Brain microvascular endothelial cell (primary cell): ENCODE data around the gene DPAGT1.

Experiments used
- DNase-seq: peaks from one replicate; pipeline ENCODE4 v3.0.0-alpha.2; 2020
- H3K27ac ChIP-seq: fragments of 250-450 bp; sonication (Bioruptor Pico); 2 replicates; pipeline ENCODE4 v1.5.1; 2020; ENCODE audit warnings: mild to moderate bottlenecking, moderate library complexity
- H3K27me3 ChIP-seq: fragments of 250-450 bp; sonication (Bioruptor Pico); replicated peaks from 2 replicates; pipeline ENCODE4 v1.5.1; 2020; ENCODE audit warnings: mild to moderate bottlenecking
- H3K36me3 ChIP-seq: fragments of 250-450 bp; sonication (Bioruptor Pico); replicated peaks from 2 replicates; pipeline ENCODE4 v1.5.1; 2020; ENCODE audit warnings: mild to moderate bottlenecking
- H3K4me3 ChIP-seq: 2 replicates; pipeline ENCODE4 v1.5.1; 2011; ENCODE audit warnings: low read depth, mild to moderate bottlenecking, control low read depth, low read length, moderate library complexity
- in situ Hi-C: cut with HindIII; loops from 2 replicates; pipeline ENCODE4 v1.10.0; 2017; ENCODE audit warnings: low sequenced_read_pairs, low pct_ligation_motif_present
- TF ChIP-seq, protein P1 (sequence below): IDR thresholded peaks from 2 replicates; pipeline ENCODE4 v1.5.1; 2011; ENCODE audit warnings: low read depth, mild to moderate bottlenecking, moderate library complexity, low read length, control low read depth, inconsistent platforms; ENCODE audit errors: missing control alignments

DPAGT1 gene

DNA sequence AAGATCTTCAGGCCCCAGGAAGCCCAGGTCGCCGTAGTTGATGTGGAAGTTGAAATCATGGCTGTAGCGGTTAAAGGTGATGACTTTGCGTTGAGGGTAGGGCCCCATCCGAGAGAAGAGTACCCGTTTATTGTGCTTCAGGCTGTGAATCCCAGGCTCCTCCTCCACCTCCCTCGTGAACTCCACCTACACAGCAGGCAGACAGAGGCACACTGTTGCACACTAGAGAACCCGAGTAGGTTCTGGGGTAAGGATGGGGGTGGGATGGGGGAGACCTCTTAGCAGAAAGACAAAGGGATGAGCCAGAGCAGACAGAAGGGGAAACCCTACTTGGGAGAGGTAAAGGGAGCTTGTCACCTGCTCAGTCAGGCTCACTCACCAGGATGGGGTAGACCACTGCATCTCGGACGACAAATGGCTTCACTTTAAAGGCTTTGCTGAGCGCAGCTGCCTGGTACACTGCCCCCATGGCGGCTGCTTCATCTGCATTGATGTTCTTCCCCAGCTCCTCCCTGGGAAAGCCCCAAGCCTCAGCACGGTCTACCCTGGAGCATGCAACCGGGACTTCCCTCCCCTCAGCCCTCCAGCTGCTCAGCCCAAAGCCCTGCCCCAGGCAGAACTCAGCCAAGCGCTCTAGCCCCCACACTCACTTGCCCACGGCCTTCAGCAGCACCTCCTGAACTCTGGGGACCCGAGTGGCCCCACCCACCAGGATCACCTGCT, 50.1 kb downstream of the DPAGT1 start:
- in situ Hi-C loops: no loop called here
- no peak for DNase-seq
- Histone ChIP-seq H3K36me3 (peaks cover 86% of the 10 kb centered on the region), H3K4me3 (no peak overlapping the region), H3K27ac (no peak overlapping the region), H3K27me3 (no peaks in the 10 kb centered on the region)
- TF ChIP-seq, protein P1, sequence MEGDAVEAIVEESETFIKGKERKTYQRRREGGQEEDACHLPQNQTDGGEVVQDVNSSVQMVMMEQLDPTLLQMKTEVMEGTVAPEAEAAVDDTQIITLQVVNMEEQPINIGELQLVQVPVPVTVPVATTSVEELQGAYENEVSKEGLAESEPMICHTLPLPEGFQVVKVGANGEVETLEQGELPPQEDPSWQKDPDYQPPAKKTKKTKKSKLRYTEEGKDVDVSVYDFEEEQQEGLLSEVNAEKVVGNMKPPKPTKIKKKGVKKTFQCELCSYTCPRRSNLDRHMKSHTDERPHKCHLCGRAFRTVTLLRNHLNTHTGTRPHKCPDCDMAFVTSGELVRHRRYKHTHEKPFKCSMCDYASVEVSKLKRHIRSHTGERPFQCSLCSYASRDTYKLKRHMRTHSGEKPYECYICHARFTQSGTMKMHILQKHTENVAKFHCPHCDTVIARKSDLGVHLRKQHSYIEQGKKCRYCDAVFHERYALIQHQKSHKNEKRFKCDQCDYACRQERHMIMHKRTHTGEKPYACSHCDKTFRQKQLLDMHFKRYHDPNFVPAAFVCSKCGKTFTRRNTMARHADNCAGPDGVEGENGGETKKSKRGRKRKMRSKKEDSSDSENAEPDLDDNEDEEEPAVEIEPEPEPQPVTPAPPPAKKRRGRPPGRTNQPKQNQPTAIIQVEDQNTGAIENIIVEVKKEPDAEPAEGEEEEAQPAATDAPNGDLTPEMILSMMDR: no peak

GRCh38 chr11:119049081-119049480, 52.6 kb downstream of the DPAGT1 start:
- in situ Hi-C loops: no loop called here
- DNase-seq: no peak
- Histone ChIP-seq H3K36me3 (peaks cover 90% of the 10 kb centered on the region), H3K4me3 (no peak overlapping the region), H3K27ac (no peak overlapping the region), H3K27me3 (no peaks in the 10 kb centered on the region)
- TF ChIP-seq, protein P1: no peak

DNA sequence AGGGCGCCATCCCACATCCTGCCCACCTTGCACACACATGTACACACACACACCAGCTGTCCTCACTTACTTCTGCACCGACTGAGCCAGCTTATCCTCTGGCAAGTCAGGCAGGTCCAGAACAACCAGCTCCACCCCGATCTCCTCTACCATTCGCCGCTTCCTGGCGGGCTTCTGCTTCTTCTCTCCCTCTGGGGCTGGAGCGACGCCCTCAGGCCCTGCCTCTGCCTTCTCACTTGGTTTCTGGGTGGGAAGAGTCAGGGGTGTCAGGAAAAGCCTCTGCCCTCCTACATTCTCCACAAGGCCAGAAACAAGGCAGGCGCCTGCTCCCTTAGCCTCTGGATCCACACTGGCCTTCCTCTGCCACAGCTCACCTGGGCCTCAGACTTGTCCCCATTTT, 53.0 kb downstream of the DPAGT1 start:
- DNase-seq: no peak
- TF ChIP-seq, protein P1: no peak
- Histone ChIP-seq H3K27ac (no peak overlapping the region), H3K27me3 (no peaks in the 10 kb centered on the region), H3K36me3 (peaks cover 87% of the 10 kb centered on the region), H3K4me3 (no peak overlapping the region)
- in situ Hi-C loops: no loop called here

DNA sequence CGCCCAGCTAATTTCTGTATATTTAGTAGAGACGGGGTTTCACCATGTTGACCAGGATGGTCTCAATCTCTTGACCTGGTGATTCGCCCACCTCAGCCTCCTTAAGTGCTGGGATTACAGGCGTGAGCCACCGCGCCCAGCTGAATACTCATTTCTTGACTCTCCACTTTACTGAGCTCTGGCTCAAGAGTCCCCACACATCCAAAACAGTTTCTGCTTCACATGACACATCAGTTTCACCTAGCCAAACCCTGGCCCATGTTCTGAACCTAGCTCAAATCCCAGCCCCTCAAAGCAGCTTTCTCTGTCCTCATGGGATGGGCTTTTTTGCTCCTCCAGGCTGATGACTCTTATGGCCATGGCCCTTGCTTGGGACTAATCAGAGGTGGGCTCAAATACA, 54.4 kb downstream of the DPAGT1 start:
- TF ChIP-seq, protein P1: no peak
- Histone ChIP-seq H3K4me3 (no peak overlapping the region), H3K36me3 (peaks cover 73% of the 10 kb centered on the region), H3K27ac (no peak overlapping the region), H3K27me3 (no peaks in the 10 kb centered on the region)
- in situ Hi-C loops: no loop called here
- no peak for DNase-seq
